Right renal pelvis (tissue), 4 donors: ENCODE measurements around the gene CHST15. TPM values are rescaled to one million over a fixed set of nuclear protein-coding genes. Genes with fewer than 3 reads are reported as not detected.
"Not testable (repeated sequence)": the region's sequence is repeated elsewhere in the genome, so short reads cannot be mapped to it uniquely, and the experiment has no call there.

Experiments used
- DNase-seq, 4 donors: peaks; one replicate each; pipeline ENCODE4 v3.0.0-alpha.2; 2013; ENCODE audit warnings: low read depth in 4 of 4, low spot score in 3 of 4, missing footprints in 1 of 4
- polyA plus RNA-seq, 4 donors: library from polyadenylated mRNA; unstranded; fragments of 120-200 nt; gene quantifications; one replicate each; pipeline ENCODE4 v1.2.1, GENCODE V29; 2013; ENCODE audit not compliant: insufficient read length in 4 of 4

CHST15 gene
- polyA plus RNA-seq, 4 donors: 17.1 to 23.5 (median 20.9) TPM

GRCh38 chr10:124100124-124100523, 6.7 kb upstream of the CHST15 start:
- no peak for DNase-seq

GRCh38 chr10:124099604-124100003, 6.2 kb upstream of the CHST15 start:
- DNase-seq: no peak

GRCh38 chr10:124098575-124098974, 5.2 kb upstream of the CHST15 start:
- DNase-seq: no peak

GRCh38 chr10:124097883-124098282, 4.5 kb upstream of the CHST15 start:
- DNase-seq: no peak

GRCh38 chr10:124096494-124096893, 3.1 kb upstream of the CHST15 start:
- DNase-seq: no peak

GRCh38 chr10:124095801-124096200, 2.4 kb upstream of the CHST15 start:
- not testable (repeated sequence) for DNase-seq

- no peak for DNase-seq
Observed at GRCh38 chr10:124095096-124095495, 1.7 kb upstream of the CHST15 start.

- no peak for DNase-seq
Observed at GRCh38 chr10:124094419-124094785, 1.0 kb upstream of the CHST15 start.

- not testable (repeated sequence) for DNase-seq
Observed at GRCh38 chr10:124093774-124094418, 498 bp upstream of the CHST15 start.

- peak in 1 of 4 donors; percentile 45 for DNase-seq
Observed at GRCh38 chr10:124092250-124092859, 1.0 kb downstream of the CHST15 start.

GRCh38 chr10:124091646-124092249, 1.6 kb downstream of the CHST15 start:
- no peak for DNase-seq

GRCh38 chr10:124090601-124091209, 2.7 kb downstream of the CHST15 start:
- no peak for DNase-seq

- DNase-seq: no peak
Observed at GRCh38 chr10:124089859-124090258, 3.5 kb downstream of the CHST15 start.

- DNase-seq: no peak
Observed at GRCh38 chr10:124088915-124089314, 4.5 kb downstream of the CHST15 start.

- DNase-seq: no peak
Observed at GRCh38 chr10:124087672-124088634, 5.4 kb downstream of the CHST15 start.

- no peak for DNase-seq
Observed at GRCh38 chr10:124086787-124087671, 6.4 kb downstream of the CHST15 start.

GRCh38 chr10:124086097-124086710, 7.2 kb downstream of the CHST15 start:
- no peak for DNase-seq

GRCh38 chr10:124085680-124086079, 7.7 kb downstream of the CHST15 start:
- no peak for DNase-seq

- no peak for DNase-seq
Observed at GRCh38 chr10:124084708-124085107, 8.7 kb downstream of the CHST15 start.
